HG02759 (cell line): ENCODE measurements around the gene PIWIL1.

Experiments used
- ATAC-seq: cut with Tn5 transposase; IDR thresholded peaks from one replicate; pipeline ENCODE4 v1.9.1; 2021; ENCODE audit warnings: mild to moderate bottlenecking, moderate library complexity; ENCODE audit not compliant: unreplicated experiment

The PIWIL1 gene

GRCh38 chr12:130336723-130337487, 782 bp upstream of the PIWIL1 start:
- no peak for ATAC-seq

- ATAC-seq, result no peak
These were observed 1.3 kb downstream of the PIWIL1 start for GRCh38 chr12:130338794-130339601.

GRCh38 chr12:130339951-130340350, 2.3 kb downstream of the PIWIL1 start:
- ATAC-seq, result no peak

- ATAC-seq, result no peak
These were observed 4.8 kb downstream of the PIWIL1 start for GRCh38 chr12:130342442-130342841.

GRCh38 chr12:130342842-130343241, 5.2 kb downstream of the PIWIL1 start:
- ATAC-seq, result no peak

GRCh38 chr12:130344529-130344928, 6.8 kb downstream of the PIWIL1 start:
- ATAC-seq, result no peak

GRCh38 chr12:130345292-130345691, 7.6 kb downstream of the PIWIL1 start:
- ATAC-seq, result no peak

- no peak for ATAC-seq
These were observed 9.9 kb downstream of the PIWIL1 start for GRCh38 chr12:130347588-130347987.

GRCh38 chr12:130350715-130351114, 13.0 kb downstream of the PIWIL1 start:
- no peak for ATAC-seq

- no peak for ATAC-seq
These were observed 13.6 kb downstream of the PIWIL1 start for GRCh38 chr12:130351326-130351725.

- no peak for ATAC-seq
These were observed 15.4 kb downstream of the PIWIL1 start for GRCh38 chr12:130353081-130353480.

GRCh38 chr12:130354407-130354806, 16.7 kb downstream of the PIWIL1 start:
- ATAC-seq, result no peak

GRCh38 chr12:130356222-130356621, 18.5 kb downstream of the PIWIL1 start:
- no peak for ATAC-seq

GRCh38 chr12:130357241-130357640, 19.6 kb downstream of the PIWIL1 start:
- ATAC-seq, result no peak

GRCh38 chr12:130357729-130358330, 20.1 kb downstream of the PIWIL1 start:
- ATAC-seq, result no peak

- no peak for ATAC-seq
These were observed 24.4 kb downstream of the PIWIL1 start for GRCh38 chr12:130362060-130362459.

GRCh38 chr12:130364578-130364977, 26.9 kb downstream of the PIWIL1 start:
- ATAC-seq, result no peak

GRCh38 chr12:130366159-130366558, 28.5 kb downstream of the PIWIL1 start:
- ATAC-seq, result no peak

GRCh38 chr12:130367003-130367402, 29.3 kb downstream of the PIWIL1 start:
- ATAC-seq, result no peak

GRCh38 chr12:130367523-130367922, 29.8 kb downstream of the PIWIL1 start:
- ATAC-seq, result no peak

GRCh38 chr12:130369816-130370215, 32.1 kb downstream of the PIWIL1 start:
- no peak for ATAC-seq

GRCh38 chr12:130371296-130371695, 33.6 kb downstream of the PIWIL1 start:
- ATAC-seq, result no peak
